Mucosa of rectum (tissue), 2 donors: ENCODE measurements around the gene SLFN5.
A peak's percentile ranks its signal among the peaks of the same experiment; 100 is the strongest.
"Not testable (repeated sequence)": the region's sequence is repeated elsewhere in the genome, so short reads cannot be mapped to it uniquely, and the experiment has no call there.

Experiments
- H3K27ac ChIP-seq, 2 donors: one replicate each; pipeline ENCODE4 v1.7.0; 2013; ENCODE audit warnings: inconsistent platforms in 2 of 2, low read depth in 2 of 2, low read length in 2 of 2
- H3K27me3 ChIP-seq, 2 donors: one replicate each; pipeline ENCODE4 v1.7.0; 2013; ENCODE audit warnings: low read length in 2 of 2; ENCODE audit not compliant: control insufficient read depth in 2 of 2, insufficient read depth in 2 of 2
- H3K36me3 ChIP-seq, 2 donors: one replicate each; pipeline ENCODE4 v1.7.0; 2013; ENCODE audit warnings: low read length in 2 of 2; ENCODE audit not compliant: control insufficient read depth in 2 of 2, insufficient read depth in 2 of 2
- H3K4me1 ChIP-seq, 2 donors: one replicate each; pipeline ENCODE4 v1.7.0; 2013; ENCODE audit warnings: low read length in 2 of 2, mild to moderate bottlenecking in 1 of 2; ENCODE audit not compliant: control insufficient read depth in 2 of 2, insufficient read depth in 2 of 2
- H3K4me3 ChIP-seq, 2 donors: one replicate each; pipeline ENCODE4 v1.7.0; 2013; ENCODE audit warnings: low read length in 2 of 2
- H3K9ac ChIP-seq, 2 donors: one replicate each; pipeline ENCODE4 v1.7.0; 2013; ENCODE audit warnings: low read length in 2 of 2, low read depth in 1 of 2, mild to moderate bottlenecking in 1 of 2
- H3K9me3 ChIP-seq, 2 donors: one replicate each; pipeline ENCODE4 v1.7.0; 2013; ENCODE audit warnings: low read length in 2 of 2; ENCODE audit not compliant: control insufficient read depth in 2 of 2
- donor health status: healthy.
- donor health status: Normal muscosa, but diverticular disease.

Gene SLFN5

GRCh38 chr17:35218915-35219314 lies 24.0 kb upstream of the SLFN5 start:
- H3K4me3 ChIP-seq: no peak overlapping the region
- peak overlapping the region in 1 of 2 donors; percentile 25 for H3K27ac ChIP-seq
- no peaks in the 10 kb centered on the region for H3K9me3 ChIP-seq
- no peak overlapping the region for H3K9ac ChIP-seq
- no peaks in the 10 kb centered on the region for H3K27me3 ChIP-seq
- H3K4me1 ChIP-seq: peaks cover 0 to 3% of the 10 kb centered on the region in 2 donors
- H3K36me3 ChIP-seq: no peaks in the 10 kb centered on the region

GRCh38 chr17:35222452-35222851 lies 20.4 kb upstream of the SLFN5 start:
- H3K4me3 ChIP-seq: no peak overlapping the region
- no peaks in the 10 kb centered on the region for H3K4me1 ChIP-seq
- no peaks in the 10 kb centered on the region for H3K36me3 ChIP-seq
- H3K9ac ChIP-seq: no peak overlapping the region
- no peak overlapping the region for H3K27ac ChIP-seq
- H3K9me3 ChIP-seq: no peaks in the 10 kb centered on the region
- H3K27me3 ChIP-seq: no peaks in the 10 kb centered on the region

GRCh38 chr17:35224436-35224835 lies 18.4 kb upstream of the SLFN5 start:
- no peak overlapping the region for H3K9ac ChIP-seq
- no peak overlapping the region for H3K4me3 ChIP-seq
- H3K27me3 ChIP-seq: no peaks in the 10 kb centered on the region
- H3K9me3 ChIP-seq: no peaks in the 10 kb centered on the region
- H3K36me3 ChIP-seq: no peaks in the 10 kb centered on the region
- H3K27ac ChIP-seq: no peak overlapping the region
- no peaks in the 10 kb centered on the region for H3K4me1 ChIP-seq

- Histone ChIP-seq H3K4me1 (no peaks in the 10 kb centered on the region), H3K27me3 (no peaks in the 10 kb centered on the region), H3K36me3 (no peaks in the 10 kb centered on the region), H3K4me3 (no peak overlapping the region), H3K9me3 (no peaks in the 10 kb centered on the region), H3K9ac (no peak overlapping the region), H3K27ac (no peak overlapping the region)
These were observed 15.3 kb upstream of the SLFN5 start for GRCh38 chr17:35227546-35227945.

- H3K27me3 ChIP-seq: no peaks in the 10 kb centered on the region
- H3K27ac ChIP-seq: no peak overlapping the region
- H3K4me3 ChIP-seq: no peak overlapping the region
- no peaks in the 10 kb centered on the region for H3K9me3 ChIP-seq
- no peaks in the 10 kb centered on the region for H3K4me1 ChIP-seq
- no peak overlapping the region for H3K9ac ChIP-seq
- no peaks in the 10 kb centered on the region for H3K36me3 ChIP-seq
These were observed 13.2 kb upstream of the SLFN5 start for GRCh38 chr17:35229638-35230037.

- not testable (repeated sequence) for H3K4me1 ChIP-seq, H3K9ac ChIP-seq, H3K4me3 ChIP-seq, H3K27ac ChIP-seq, H3K9me3 ChIP-seq, H3K27me3 ChIP-seq, H3K36me3 ChIP-seq
These were observed 8.6 kb upstream of the SLFN5 start for GRCh38 chr17:35234315-35234714.

- H3K27me3 ChIP-seq: no peaks in the 10 kb centered on the region
- no peak overlapping the region for H3K9ac ChIP-seq
- no peaks in the 10 kb centered on the region for H3K36me3 ChIP-seq
- H3K27ac ChIP-seq: no peak overlapping the region
- no peaks in the 10 kb centered on the region for H3K9me3 ChIP-seq
- H3K4me1 ChIP-seq: no peaks in the 10 kb centered on the region
- H3K4me3 ChIP-seq: no peak overlapping the region
These were observed 7.6 kb upstream of the SLFN5 start for GRCh38 chr17:35235289-35235688.

GRCh38 chr17:35235917-35236316 lies 7.0 kb upstream of the SLFN5 start:
- Histone ChIP-seq H3K36me3 (no peaks in the 10 kb centered on the region), H3K27ac (no peak overlapping the region), H3K9ac (no peak overlapping the region), H3K4me3 (no peak overlapping the region), H3K9me3 (no peaks in the 10 kb centered on the region), H3K27me3 (no peaks in the 10 kb centered on the region), H3K4me1 (no peaks in the 10 kb centered on the region)

- no peak overlapping the region for H3K4me3 ChIP-seq
- H3K4me1 ChIP-seq: peaks cover 2% of the 10 kb centered on the region in 2 donors
- no peak overlapping the region for H3K9ac ChIP-seq
- no peak overlapping the region for H3K27ac ChIP-seq
- no peaks in the 10 kb centered on the region for H3K36me3 ChIP-seq
- H3K9me3 ChIP-seq: no peaks in the 10 kb centered on the region
- no peaks in the 10 kb centered on the region for H3K27me3 ChIP-seq
These were observed 6.1 kb upstream of the SLFN5 start for GRCh38 chr17:35236821-35237220.

- no peak overlapping the region for H3K4me3 ChIP-seq
- peaks cover 11% of the 10 kb centered on the region in 2 donors for H3K4me1 ChIP-seq
- no peak overlapping the region for H3K27ac ChIP-seq
- H3K36me3 ChIP-seq: no peaks in the 10 kb centered on the region
- H3K27me3 ChIP-seq: no peaks in the 10 kb centered on the region
- H3K9me3 ChIP-seq: no peaks in the 10 kb centered on the region
- no peak overlapping the region for H3K9ac ChIP-seq
These were observed 4.1 kb upstream of the SLFN5 start for GRCh38 chr17:35238821-35239220.

- H3K4me1 ChIP-seq: peaks cover 12 to 21% of the 10 kb centered on the region in 2 donors
- no peak overlapping the region for H3K27ac ChIP-seq
- no peaks in the 10 kb centered on the region for H3K9me3 ChIP-seq
- no peaks in the 10 kb centered on the region for H3K27me3 ChIP-seq
- H3K4me3 ChIP-seq: peak overlapping the region in 1 of 2 donors; percentile 31
- no peaks in the 10 kb centered on the region for H3K36me3 ChIP-seq
- H3K9ac ChIP-seq: no peak overlapping the region
These were observed 3.0 kb upstream of the SLFN5 start for GRCh38 chr17:35239823-35240222.
